HuH-7.5 (cell line): Measurements from ENCODE around the gene ARX.

Experiments
- DNase-seq: peaks from one replicate; pipeline ENCODE4 v3.0.0; 2011; ENCODE audit warnings: low spot score

The ARX gene

DNA sequence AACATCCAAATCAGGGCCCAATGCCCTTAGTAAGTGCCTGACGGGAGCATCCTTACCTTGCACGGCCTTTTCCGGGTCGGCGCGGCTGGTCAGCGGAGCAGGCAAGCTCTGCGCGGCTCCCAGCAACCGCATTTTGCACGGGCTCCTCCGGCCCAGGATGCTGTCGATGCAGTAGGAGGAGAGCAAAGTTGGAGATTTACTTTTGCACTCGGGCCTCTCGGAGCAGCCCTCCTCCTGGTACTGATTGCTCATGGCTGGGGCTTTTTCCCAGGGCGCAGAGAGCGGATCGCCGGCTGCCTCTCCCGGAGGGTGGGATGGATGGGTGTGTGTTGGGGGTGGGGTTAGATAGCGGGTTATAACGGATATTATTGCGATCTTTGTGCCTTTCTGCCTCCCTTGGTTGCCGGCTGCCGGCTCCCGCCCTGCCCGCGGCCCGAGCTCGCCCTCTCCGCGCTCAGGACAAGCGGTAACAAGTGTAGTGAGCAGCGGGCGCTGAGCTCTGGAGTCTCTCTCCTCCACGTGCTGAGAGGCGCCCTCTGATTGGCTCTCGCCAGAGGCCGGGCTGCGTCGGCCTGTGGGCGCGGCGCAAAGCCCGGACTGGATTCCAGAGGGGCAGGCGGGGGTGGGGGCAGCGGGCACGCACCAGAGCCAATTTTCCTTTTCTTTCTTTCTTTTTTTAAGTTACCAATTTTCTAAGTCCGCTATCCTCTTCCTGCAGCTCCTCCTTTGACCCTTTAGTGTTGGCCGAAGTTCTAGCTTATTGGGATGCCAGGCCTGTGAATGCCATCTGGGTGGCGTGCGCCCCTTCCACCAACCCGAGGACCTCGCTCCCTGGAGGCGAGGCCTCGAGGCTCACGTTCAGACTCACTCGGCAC is at the start of gene ARX:
TSS of gene ARX (minus strand) at position 480 of the 875 bp plus-strand sequence. CDS start at position 252, 228 bp downstream.
- DNase-seq: peak; percentile 73

DNA sequence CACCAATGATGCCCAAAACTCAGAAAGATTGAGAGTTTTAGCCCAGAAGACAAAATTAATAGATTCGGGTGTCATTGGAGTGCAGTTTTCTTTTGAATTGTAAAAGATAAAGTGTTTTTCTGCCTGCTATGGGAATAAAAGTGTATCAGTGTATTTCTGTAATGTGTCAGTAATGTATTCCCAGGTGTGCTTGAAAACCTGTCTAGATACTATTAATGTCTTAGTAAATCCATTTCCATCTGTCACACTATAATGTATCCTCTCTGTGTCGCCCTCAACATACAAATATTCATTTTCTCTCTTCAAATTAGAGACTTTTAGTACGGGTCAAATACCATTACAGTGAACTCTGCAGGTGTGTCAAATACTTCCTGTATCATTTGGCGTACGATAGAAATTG is 43.5 kb upstream of the ARX start:
- DNase-seq: no peak

DNA sequence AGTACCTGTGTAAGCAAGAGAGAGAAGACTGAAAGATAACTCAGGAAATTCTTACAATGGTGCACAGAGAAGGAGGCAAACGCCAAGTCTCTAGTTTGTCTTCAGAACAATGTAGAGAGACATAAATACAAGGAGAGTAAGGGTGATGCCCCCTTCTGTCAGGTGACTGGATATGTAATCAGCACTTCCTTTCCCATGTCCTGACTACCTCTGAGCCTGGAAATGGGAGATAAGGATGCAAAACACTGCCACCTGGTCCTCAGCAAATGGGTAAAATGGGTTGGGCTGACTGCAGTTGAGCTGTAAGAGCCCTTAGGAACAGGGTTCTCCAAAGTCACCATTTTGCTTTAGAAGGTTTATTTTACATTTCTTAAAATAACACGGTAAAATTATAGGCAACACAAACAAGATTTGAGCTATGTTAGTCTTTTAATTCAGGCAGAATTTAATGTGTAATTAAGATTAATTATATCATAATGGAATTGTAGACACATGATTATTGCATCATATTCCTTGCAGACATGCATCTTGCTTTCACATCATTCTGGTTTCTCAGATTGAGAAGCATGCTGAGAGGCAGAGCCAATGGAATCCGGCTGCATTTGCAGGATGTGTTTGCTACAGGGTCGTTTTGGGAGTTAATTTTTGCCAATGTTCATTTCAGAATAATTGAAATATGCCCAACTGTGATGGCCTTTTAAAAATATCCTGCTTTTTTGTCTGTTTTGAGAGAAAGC is 37.2 kb upstream of the ARX start:
- DNase-seq: no peak

DNA sequence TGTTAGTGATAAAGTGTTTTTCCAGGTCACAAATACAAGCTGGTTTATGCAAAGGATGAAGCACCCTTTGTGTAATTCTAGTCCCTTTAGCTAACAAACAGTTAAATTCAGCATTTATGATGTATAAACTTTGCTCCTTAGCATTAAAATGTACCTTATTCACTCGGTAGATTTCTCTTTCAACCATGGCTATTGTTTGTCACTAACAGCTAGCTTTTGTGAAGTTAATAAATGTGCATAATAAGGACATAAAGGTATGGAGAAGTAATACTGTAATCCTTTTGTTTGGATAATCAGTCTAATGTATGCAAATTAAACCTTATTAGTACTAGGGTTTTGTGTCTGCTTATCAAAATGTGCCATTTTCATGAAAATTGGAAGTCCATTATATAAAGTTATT is 34.2 kb upstream of the ARX start:
- no peak for DNase-seq

DNA sequence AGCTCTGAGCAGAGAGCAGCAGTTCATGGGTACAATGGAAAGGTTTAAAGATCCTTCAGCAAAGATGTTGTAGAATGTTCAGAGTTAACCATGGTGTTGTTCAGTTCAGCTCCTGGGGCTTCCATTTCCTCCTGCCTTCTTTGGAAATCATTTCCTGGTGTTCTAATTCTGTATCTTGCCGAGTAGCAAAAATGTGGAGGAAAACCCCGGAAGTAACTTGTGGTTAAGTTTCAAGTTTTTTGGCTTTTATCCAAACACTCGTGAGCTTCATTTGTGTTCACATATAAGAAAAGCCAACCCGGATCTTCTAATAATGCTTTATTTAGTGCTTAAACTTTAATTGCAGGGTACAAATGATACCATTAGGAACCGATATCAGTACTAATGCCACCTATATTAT is 33.6 kb upstream of the ARX start:
- no peak for DNase-seq

DNA sequence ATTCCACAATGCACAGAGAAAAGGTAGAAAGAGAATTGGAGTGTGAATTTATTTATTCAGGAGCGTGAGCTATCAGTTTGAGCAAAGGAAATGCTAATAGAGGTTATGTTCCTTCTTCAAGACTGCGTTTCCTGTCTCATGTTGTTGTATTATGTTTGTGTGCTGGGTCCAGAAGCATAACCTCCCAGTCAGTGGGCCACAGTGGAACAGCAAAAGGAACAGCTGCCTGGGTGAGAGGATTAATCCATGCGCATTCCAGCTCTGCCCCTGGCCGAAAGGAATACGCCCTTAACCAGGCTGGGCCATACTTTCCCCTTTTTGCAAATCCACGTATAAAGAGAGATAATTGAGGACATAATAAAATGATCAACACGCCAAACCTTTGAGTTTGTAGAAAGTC is 32.4 kb upstream of the ARX start:
- DNase-seq: no peak

DNA sequence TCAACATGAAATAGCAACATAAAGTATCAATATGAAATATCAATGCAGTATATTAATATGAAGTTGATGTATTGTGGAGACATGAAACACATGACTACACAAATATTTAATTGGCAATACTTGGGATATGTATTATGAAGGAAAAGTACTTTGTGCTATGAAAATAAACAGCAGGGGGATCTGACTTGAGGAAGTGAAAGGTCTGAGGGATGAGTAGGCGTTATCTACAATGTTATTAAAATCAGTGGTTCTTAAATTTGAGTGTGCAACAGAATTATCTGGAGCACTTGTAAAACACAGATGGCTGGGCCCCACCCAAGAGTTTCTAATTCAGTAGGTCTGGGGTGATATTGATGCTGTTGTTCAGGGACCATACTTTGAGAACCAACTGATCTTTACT is 27.4 kb upstream of the ARX start:
- no peak for DNase-seq

DNA sequence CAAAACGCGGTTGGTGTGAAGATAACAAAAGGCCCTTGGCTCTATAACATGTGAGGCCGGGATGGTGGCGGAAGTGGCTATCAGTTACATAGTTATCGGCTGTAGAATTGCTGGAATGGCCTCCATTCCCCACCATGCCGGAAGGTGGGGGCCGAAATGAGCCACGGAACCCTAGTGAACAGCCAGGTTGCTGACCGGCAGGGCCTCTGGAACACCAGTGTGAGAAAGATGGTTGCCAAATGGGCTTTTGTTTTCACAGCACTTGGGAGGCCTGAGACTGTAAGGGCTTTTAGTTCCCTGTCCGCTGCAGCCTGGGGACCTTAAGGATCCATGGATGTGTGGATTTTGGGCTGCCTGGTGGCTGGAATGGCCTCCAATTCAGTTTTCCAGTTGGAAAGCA is 23.3 kb upstream of the ARX start:
- DNase-seq: no peak

DNA sequence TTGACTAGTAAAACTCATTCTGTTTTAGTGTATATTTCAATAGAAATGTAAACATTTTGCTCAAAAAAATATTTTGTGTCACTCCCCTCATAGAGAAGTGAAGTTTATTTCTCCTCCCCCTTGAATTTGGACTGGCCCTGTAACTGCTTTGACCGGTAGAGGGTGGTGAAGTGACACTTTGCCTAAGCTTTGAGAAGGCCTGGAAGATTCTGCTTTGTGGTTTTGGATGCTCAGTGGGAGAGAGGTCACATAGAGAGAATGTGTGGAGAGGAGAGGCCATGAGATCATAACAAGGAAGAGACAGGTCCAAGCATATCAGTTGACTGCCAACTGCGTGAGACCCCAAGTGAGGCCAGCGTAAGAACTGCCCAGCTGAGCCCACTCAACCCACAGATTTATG is 19.1 kb upstream of the ARX start:
- DNase-seq: no peak

DNA sequence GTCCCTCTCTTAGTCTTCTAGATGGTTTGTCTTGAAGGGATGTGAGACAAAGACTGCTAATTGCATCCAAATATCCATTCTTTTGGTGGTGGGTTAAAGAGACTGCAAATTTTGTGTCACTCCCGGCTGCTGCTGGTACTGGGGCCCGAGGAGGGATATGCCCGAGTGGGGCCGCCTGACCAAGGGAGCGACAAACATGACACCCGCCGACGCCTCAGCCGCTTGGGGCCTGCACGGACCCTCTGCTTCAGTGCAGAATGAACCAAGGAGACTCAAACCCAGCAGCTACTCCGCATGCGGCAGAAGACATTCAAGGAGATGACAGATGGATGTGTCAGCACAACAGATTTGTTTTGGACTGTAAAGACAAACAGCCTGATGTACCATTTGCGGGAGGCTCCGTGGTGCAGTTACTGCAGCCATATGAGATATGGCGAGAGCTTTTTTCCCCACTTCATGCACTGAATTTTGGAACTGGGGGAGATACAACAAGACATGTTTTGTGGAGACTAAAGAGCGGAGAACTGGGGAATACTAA is 13.6 kb upstream of the ARX start:
- DNase-seq: no peak

DNA sequence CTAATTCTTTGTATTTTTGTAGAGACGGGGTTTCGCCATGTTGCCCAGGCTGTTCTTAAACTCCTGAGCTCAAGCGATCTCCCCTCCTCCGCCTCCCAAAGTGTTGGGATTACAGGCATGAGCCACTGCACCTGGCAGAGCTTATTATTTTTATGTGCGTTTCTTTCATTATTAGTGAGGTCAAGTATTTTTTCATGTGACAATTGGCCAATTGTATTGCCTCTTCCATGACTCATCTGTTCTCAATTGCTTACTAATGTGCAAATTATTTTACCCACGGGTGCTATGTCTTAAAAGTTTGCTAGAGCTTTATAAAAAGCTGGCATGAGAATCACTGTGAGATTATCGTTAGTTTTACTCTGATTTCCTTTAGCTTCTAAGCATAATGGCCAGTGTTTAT is 13.0 kb upstream of the ARX start:
- DNase-seq: no peak

DNA sequence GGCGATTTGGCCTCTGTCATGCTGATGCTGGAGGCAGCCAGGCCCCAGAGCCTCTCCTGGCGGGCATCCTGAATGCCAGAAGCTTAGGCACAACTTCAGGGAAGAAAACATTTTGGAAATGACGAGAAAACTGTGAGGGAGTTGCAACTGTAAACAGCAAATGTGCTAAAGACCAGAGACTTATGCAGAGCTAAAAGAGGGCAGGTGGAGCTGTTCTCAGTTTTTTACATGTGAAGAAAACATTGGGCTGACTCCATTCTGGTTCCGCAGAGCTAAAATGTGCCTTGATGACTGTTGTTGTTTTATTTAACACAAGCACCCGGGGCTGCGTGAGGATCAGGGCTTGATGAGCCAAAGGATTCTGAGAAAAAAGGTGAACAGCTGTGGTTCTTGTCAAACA is 10.8 kb upstream of the ARX start:
- no peak for DNase-seq

DNA sequence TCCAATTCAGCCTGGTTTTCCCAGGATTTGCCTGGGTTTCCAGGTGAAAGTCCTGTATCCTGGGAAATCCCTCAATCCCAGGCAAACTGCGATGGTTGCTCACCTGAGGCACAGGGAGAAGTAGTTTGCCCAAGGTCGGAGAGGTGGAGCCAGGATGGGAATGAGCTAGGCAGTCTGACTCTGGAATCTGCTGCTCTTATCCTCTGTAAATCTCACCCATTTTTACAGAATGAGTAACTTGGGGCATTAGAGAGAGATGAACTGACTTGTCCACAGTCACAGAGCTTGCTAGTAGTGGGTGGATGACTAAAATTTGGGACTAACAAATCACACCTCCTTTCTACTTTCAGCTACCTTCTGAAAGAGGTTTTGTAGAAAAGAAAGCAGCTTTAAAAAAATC is 9.8 kb upstream of the ARX start:
- DNase-seq: no peak

DNA sequence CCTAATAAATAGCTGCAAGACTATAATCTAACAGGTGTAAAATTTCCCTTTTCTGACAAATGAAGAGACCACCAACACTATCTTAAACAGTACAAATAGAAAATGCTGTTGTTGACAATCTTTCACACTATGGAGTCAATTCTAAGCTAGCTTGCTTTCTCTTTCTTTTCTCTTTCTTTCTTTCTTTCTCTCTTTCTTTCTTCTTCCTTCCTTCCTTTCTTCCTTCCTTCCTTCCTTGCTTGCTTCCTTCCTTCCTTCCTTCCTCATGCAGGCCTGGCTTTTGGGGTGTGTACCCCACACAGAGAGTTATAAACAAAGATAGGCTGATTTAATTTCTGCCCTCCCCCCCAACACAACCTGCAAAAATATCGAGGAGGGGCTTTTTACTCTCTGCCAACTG is 8.1 kb upstream of the ARX start:
- DNase-seq: no peak

DNA sequence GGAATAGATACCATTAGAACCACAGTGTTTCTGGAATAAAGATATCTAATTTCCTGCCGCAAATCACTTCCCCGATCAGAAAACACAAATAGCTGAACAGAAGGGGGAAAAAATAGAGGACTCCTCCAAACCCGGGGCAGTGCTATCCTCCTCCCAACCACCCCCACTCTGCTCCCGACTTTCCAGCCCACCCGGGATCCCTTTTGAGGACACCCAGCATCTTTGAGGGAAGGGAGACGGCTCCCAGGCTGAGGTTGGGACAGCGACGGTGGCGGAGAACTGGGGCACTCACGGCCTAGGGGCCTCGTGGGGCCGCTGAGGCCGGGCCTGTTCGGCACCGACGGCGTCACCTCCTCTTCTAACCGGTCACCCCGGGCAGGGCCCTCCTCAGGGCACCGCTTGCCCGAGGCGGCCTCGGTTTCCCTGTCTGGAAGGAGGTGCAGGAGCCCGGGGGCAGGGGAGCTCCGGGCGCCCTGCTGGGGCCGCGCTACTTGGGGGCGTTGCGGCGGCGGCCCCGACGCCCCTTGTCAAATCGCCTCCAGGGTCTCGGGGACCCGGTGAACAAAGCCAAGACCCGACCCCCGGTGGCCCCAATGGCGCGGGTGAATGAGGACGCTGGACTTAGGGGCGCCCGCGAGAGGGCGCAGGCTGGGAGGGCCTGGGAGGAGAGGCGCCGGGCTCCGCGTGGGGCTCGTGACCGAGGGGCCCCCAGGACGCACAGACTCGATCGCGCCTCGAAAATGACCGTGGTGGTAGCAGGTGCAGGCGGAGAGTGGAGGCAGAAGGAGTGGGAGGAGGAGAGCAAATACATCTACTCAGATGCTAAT is 6.9 kb upstream of the ARX start:
- no peak for DNase-seq

DNA sequence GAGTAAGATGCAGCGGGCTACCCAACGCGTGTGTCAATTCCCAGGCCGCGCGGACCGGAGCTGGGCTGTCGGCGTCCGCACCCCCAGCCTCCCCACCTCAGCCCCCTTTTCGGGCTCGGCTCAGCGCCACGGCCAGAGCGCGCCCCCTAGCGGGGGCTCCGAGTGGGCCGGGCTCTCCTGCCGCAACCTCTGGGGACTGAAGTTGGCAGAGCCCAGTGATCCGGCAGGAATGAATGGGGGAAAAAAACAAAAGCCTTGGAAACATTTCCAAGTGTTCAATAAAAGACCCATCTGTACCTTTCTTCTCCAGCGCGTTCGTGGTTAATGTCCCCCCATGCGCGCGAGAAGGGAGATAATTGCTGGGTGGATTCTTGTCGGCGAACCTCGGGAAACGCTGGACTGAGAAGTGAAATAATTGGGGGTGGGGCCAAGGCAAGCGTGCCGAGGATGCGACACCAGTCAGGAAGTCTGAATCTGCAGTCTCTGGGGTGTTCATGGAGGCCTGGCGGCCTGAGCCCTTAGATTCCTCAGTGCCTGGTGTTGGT is 5.2 kb upstream of the ARX start:
- DNase-seq: peak; percentile 79

DNA sequence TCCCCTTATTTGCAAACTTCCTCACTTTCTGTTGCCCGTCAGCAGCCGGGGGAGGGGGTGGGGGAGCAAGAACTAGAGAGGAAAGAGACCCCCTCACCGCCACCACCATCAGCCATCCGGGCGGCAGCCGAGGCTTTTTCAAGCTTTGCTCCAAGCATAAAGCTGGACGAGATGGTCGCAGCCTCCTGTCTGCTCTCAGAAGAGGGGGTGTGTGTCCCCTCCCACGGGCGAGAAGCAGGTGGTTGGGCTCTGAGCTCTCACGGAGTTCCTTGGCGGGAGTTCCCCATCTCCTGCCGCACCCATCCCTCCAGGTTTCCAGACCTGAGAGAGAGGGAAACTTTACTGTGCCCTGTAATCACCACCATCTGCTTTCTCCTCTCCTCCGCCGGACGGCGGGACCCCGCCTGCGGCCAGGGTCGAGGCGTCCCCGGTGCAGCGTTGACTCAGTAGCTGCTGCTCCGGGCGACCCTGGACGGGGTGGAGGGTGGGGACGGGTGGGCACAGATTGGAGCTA is 4.7 kb upstream of the ARX start:
- DNase-seq: no peak

DNA sequence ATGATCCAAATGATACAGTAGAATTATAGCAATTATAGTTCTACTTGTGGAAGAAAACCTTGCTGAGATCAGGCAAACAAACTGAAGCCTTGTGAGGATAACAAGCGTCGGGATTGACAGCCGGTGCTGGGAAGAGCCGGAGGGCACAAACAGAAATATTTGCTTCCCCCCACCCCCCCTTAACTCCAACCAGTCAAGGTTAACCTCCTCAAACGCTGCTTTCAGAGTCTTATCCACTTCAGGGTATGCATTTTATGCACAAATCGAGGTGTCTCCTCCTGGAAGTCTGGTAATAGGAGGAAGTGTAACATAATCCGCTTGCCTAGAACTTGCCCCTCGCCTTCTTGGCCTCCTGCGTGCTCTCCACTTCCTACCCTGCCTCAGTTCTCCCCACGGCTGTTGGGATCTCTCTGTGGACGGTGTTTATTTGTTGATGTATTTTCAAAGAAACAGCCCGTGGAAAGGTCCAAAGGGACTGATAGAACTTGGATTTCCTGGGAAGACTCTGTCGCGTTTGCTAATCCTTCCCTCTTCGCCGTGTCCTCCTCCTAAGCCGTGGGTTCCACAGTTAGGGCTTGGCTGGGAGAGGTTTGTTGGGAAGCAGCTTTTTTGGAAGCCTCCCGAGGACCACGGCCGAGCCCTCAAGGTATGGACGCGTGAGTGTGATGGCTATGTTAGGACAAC is 4.1 kb upstream of the ARX start:
- no peak for DNase-seq

DNA sequence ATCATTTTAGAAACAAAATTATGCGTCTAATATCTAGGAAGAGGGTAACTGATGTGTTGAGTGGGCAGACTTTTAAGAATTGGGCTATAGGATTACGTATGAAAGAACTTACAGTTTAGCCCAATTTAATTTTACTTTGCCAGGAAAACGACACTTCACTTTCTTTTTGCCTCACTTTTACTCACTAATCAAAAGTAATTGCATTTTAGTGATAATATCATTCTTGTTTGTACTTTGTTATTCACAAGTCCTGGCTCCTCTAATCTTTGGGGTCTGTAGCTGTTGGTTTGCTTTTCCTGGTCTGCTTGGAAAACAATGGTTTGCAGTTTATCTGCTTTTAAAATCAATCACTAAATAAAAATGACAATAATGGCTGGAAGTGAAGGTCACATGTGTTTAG is 2.9 kb upstream of the ARX start:
- no peak for DNase-seq

DNA sequence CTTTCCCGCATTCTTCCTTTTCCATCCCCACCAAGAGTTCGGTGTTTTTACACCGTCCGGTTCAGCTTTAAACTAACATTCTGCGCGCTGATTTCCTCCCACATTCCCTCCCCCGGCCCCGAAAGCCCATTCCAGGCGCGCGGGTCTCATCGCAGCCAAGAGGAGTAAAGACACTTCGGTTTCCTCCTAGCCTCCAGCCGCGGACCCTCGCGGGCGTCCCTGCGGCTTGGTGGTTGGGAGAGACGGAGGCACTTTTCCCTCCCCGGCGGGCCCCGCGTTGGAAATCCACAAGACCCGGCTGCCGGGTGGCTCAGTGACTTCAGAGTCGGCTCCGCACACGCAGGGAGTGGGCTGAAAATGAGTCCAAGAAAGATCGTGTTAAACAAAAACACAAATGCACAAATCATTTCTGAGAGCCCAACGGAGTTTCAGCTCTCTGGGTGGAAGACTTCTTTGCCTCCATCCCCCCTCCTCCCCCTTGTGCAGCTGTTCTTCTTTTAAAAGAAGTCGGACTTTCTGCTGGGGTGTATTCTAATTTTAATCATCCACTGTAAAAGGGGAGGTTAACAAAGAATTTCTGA is 2.0 kb upstream of the ARX start:
- no peak for DNase-seq
